HEK293 (cell line): ENCODE measurements around the gene LSM14B.

Experiments used
- CTCF ChIA-PET: fragments of 350-600 bp; formaldehyde crosslinking; extraction: SDS; loops from one replicate; lab custom pipeline; 2021; ENCODE audit warnings: antibody characterized with exemption; lab: Yijun Ruan, JAX
- POLR2A ChIA-PET: fragments of 300-600 bp; formaldehyde crosslinking; extraction: SDS; loops from one replicate; lab custom pipeline; 2020; ENCODE audit warnings: antibody characterized with exemption, inconsistent platforms; lab: Yijun Ruan, JAX
- H3K27ac ChIP-seq: fragments of 200-500 bp; sonication (Bioruptor generic); 2 replicates; pipeline ENCODE4 v1.5.1; 2014; ENCODE audit warnings: low read depth, low read length, control low read depth, inconsistent platforms; ENCODE audit errors: extremely low read depth
- H3K36me3 ChIP-seq, 2 experiments: fragments of 200-500 bp in 1 of 2; sonication (Bioruptor generic) in 1 of 2; 1 replicate in 1 of 2; 2 replicates in 1 of 2; pipeline ENCODE4 v1.5.1; 2014 to 2017; ENCODE audit warnings: inconsistent platforms in 2 of 2, low read length in 2 of 2; ENCODE audit not compliant: control insufficient read depth in 2 of 2, insufficient read depth in 1 of 2
- H3K4me1 ChIP-seq: fragments of 200-500 bp; sonication (Bioruptor generic); 2 replicates; pipeline ENCODE4 v1.5.1; 2014; ENCODE audit warnings: mild to moderate bottlenecking, low read length, inconsistent platforms; ENCODE audit not compliant: control insufficient read depth, insufficient read depth
- H3K4me3 ChIP-seq: 2 replicates; pipeline ENCODE4 v1.5.1; 2011; ENCODE audit warnings: low read depth, mild to moderate bottlenecking, control low read depth, low read length, moderate library complexity
- H3K9me3 ChIP-seq: fragments of 200-500 bp; sonication (Bioruptor generic); 2 replicates; pipeline ENCODE4 v1.5.1; 2014; ENCODE audit warnings: low read depth, low read length, inconsistent platforms; ENCODE audit not compliant: control insufficient read depth, insufficient read depth
- WT1 ChIP-seq: fragments of 450-650 bp; formaldehyde crosslinking; IDR thresholded peaks from 2 replicates; pipeline ENCODE4 v1.5.1; 2016; ENCODE audit warnings: missing biosample characterization, missing genetic modification characterization
- ZBTB48 ChIP-seq: fragments of 450-650 bp; formaldehyde crosslinking; IDR thresholded peaks from 2 replicates; pipeline ENCODE4 v1.5.1; 2016; ENCODE audit warnings: missing biosample characterization, missing genetic modification characterization
- ZBTB7A ChIP-seq: fragments of 450-650 bp; formaldehyde crosslinking; IDR thresholded peaks from 2 replicates; pipeline ENCODE4 v1.5.1; 2016; ENCODE audit warnings: low read depth, missing biosample characterization, missing genetic modification characterization
- ZNF16 ChIP-seq: fragments of 450-650 bp; formaldehyde crosslinking; IDR thresholded peaks from 2 replicates; pipeline ENCODE4 v1.5.1; 2016; ENCODE audit warnings: low read depth, missing biosample characterization, missing genetic modification characterization
- ZNF324 ChIP-seq: fragments of 450-650 bp; formaldehyde crosslinking; IDR thresholded peaks from 2 replicates; pipeline ENCODE4 v1.5.1; 2016; ENCODE audit warnings: missing biosample characterization, missing genetic modification characterization
- ZNF335 ChIP-seq: fragments of 450-650 bp; formaldehyde crosslinking; conservative IDR thresholded peaks from 2 replicates; pipeline ENCODE4 v1.5.1; 2016; ENCODE audit warnings: missing biosample characterization, missing genetic modification characterization
- ZNF354C ChIP-seq: fragments of 450-650 bp; formaldehyde crosslinking; IDR thresholded peaks from 2 replicates; pipeline ENCODE4 v1.5.1; 2016; ENCODE audit warnings: missing biosample characterization, missing genetic modification characterization, low read depth, borderline replicate concordance
- ZNF366 ChIP-seq: fragments of 450-650 bp; formaldehyde crosslinking; conservative IDR thresholded peaks from 2 replicates; pipeline ENCODE4 v1.5.1; 2016; ENCODE audit warnings: missing biosample characterization, missing genetic modification characterization
- ZNF394 ChIP-seq: fragments of 450-650 bp; formaldehyde crosslinking; IDR thresholded peaks from 2 replicates; pipeline ENCODE4 v1.5.1; 2016; ENCODE audit warnings: missing biosample characterization, missing genetic modification characterization, mild to moderate bottlenecking, moderate library complexity, borderline replicate concordance
- ZNF416 ChIP-seq: fragments of 450-650 bp; formaldehyde crosslinking; IDR thresholded peaks from 2 replicates; pipeline ENCODE4 v1.5.1; 2016; ENCODE audit warnings: missing biosample characterization, missing genetic modification characterization
- ZNF426 ChIP-seq: fragments of 450-650 bp; formaldehyde crosslinking; IDR thresholded peaks from 2 replicates; pipeline ENCODE4 v1.5.1; 2017; ENCODE audit warnings: missing biosample characterization, missing genetic modification characterization, mild to moderate bottlenecking, inconsistent platforms, moderate library complexity
- ZNF473 ChIP-seq: fragments of 450-650 bp; formaldehyde crosslinking; IDR thresholded peaks from 2 replicates; pipeline ENCODE4 v1.5.1; 2017; ENCODE audit warnings: missing biosample characterization, missing genetic modification characterization
- ZNF48 ChIP-seq: fragments of 450-650 bp; formaldehyde crosslinking; IDR thresholded peaks from 2 replicates; pipeline ENCODE4 v1.5.1; 2016; ENCODE audit warnings: missing biosample characterization, missing genetic modification characterization
- ZNF610 ChIP-seq: fragments of 450-650 bp; formaldehyde crosslinking; IDR thresholded peaks from 2 replicates; pipeline ENCODE4 v1.5.1; 2016; ENCODE audit warnings: missing biosample characterization, missing genetic modification characterization, borderline replicate concordance
- ZNF626 ChIP-seq: fragments of 450-650 bp; sonication (Bioruptor Pico); formaldehyde crosslinking; IDR thresholded peaks from 2 replicates; pipeline ENCODE4 v1.5.1; 2018; ENCODE audit warnings: missing biosample characterization, missing genetic modification characterization, inconsistent platforms
- ZNF664 ChIP-seq: fragments of 450-650 bp; formaldehyde crosslinking; IDR thresholded peaks from 2 replicates; pipeline ENCODE4 v1.5.1; 2016; ENCODE audit warnings: missing biosample characterization, missing genetic modification characterization
- ZNF843 ChIP-seq: fragments of 450-650 bp; formaldehyde crosslinking; IDR thresholded peaks from 2 replicates; pipeline ENCODE4 v1.5.1; 2016; ENCODE audit warnings: missing biosample characterization, missing genetic modification characterization
- TF ChIP-seq, protein P1 (sequence below): fragments of 450-650 bp; formaldehyde crosslinking; IDR thresholded peaks from 2 replicates; pipeline ENCODE4 v1.5.1; 2016; ENCODE audit warnings: missing biosample characterization, missing genetic modification characterization
- TF ChIP-seq, protein P2 (sequence below): fragments of 450-650 bp; formaldehyde crosslinking; IDR thresholded peaks from 2 replicates; pipeline ENCODE4 v1.5.1; 2016; ENCODE audit warnings: missing biosample characterization, missing genetic modification characterization
- TF ChIP-seq, protein P3 (sequence below): fragments of 450-650 bp; formaldehyde crosslinking; IDR thresholded peaks from 2 replicates; pipeline ENCODE4 v1.5.1; 2016; ENCODE audit warnings: missing biosample characterization, missing genetic modification characterization
- TF ChIP-seq, protein P4 (sequence below): fragments of 450-650 bp; formaldehyde crosslinking; IDR thresholded peaks from 2 replicates; pipeline ENCODE4 v1.5.0; 2017; ENCODE audit warnings: missing biosample characterization, missing genetic modification characterization, borderline replicate concordance
- TF ChIP-seq, protein P5 (sequence below): fragments of 450-650 bp; formaldehyde crosslinking; IDR thresholded peaks from 2 replicates; pipeline ENCODE4 v1.5.1; 2017; ENCODE audit warnings: missing biosample characterization, missing genetic modification characterization
- TF ChIP-seq, protein P6 (sequence below): fragments of 450-650 bp; formaldehyde crosslinking; IDR thresholded peaks from 2 replicates; pipeline ENCODE4 v1.5.1; 2016; ENCODE audit warnings: missing biosample characterization, missing genetic modification characterization
- TF ChIP-seq, protein P7 (sequence below): fragments of 450-650 bp; formaldehyde crosslinking; IDR thresholded peaks from 2 replicates; pipeline ENCODE4; 2016; ENCODE audit warnings: missing biosample characterization, missing genetic modification characterization

Gene LSM14B

DNA sequence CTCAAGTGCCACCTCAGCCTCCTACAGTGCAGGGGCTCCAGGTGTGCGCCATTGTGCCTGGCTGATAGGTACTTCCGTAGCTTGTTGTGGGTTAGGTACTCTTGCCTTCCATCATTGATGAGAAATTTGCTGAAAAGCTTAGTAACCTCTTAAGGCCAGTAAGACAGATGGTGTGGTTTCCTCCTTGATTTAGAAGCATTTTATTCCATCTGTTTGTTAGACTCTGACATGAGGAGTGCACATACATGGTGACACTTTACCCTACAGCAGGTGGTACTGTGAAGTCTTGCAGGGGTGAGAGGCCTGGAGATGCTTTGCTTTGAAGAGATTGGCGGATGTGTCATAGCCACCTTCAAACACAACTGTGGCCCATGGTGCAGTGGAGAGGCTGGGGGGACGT lies 45.8 kb downstream of the LSM14B start:
- H3K36me3 ChIP-seq, result peaks cover 0 to 58% of the 10 kb centered on the region in 2 experiments; a peak in 2 of 3 replicates
- ChIA-PET POLR2A (interaction anchor here (1.1 kb wide), 1 partner anchor 42 kb away, joined by 3 read pairs; no protein-coding TSS in a partner anchor), CTCF (no interaction called here)
- H3K4me3 ChIP-seq, result no peak overlapping the region
- no peak overlapping the region for H3K27ac ChIP-seq
- no peaks in the 10 kb centered on the region for H3K9me3 ChIP-seq
- H3K4me1 ChIP-seq, result no peaks in the 10 kb centered on the region
- TF ChIP-seq, protein P1, sequence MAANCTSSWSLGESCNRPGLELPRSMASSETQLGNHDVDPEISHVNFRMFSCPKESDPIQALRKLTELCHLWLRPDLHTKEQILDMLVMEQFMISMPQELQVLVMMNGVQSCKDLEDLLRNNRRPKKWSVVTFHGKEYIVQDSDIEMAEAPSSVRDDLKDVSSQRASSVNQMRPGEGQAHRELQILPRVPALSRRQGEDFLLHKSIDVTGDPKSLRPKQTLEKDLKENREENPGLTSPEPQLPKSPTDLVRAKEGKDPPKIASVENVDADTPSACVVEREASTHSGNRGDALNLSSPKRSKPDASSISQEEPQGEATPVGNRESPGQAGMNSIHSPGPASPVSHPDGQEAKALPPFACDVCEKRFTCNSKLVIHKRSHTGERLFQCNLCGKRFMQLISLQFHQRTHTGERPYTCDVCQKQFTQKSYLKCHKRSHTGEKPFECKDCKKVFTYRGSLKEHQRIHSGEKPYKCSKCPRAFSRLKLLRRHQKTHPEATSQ (tag by site-specific recombination), result no peak
- TF ChIP-seq ZNF394 (tag by site-specific recombination) (no peak), ZNF664 (tag by site-specific recombination) (no peak), ZBTB48 (tag by site-specific recombination) (no peak), ZNF426 (tag by site-specific recombination) (no peak), ZBTB7A (no peak), ZNF16 (tag by site-specific recombination) (no peak), ZNF335 (tag by site-specific recombination) (no peak), ZNF843 (no peak), ZNF610 (tag by site-specific recombination) (no peak), ZNF48 (no peak), ZNF416 (tag by site-specific recombination) (no peak)
- TF ChIP-seq, protein P2, sequence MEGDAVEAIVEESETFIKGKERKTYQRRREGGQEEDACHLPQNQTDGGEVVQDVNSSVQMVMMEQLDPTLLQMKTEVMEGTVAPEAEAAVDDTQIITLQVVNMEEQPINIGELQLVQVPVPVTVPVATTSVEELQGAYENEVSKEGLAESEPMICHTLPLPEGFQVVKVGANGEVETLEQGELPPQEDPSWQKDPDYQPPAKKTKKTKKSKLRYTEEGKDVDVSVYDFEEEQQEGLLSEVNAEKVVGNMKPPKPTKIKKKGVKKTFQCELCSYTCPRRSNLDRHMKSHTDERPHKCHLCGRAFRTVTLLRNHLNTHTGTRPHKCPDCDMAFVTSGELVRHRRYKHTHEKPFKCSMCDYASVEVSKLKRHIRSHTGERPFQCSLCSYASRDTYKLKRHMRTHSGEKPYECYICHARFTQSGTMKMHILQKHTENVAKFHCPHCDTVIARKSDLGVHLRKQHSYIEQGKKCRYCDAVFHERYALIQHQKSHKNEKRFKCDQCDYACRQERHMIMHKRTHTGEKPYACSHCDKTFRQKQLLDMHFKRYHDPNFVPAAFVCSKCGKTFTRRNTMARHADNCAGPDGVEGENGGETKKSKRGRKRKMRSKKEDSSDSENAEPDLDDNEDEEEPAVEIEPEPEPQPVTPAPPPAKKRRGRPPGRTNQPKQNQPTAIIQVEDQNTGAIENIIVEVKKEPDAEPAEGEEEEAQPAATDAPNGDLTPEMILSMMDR (tag by site-specific recombination), result no peak
- TF ChIP-seq, protein P3, sequence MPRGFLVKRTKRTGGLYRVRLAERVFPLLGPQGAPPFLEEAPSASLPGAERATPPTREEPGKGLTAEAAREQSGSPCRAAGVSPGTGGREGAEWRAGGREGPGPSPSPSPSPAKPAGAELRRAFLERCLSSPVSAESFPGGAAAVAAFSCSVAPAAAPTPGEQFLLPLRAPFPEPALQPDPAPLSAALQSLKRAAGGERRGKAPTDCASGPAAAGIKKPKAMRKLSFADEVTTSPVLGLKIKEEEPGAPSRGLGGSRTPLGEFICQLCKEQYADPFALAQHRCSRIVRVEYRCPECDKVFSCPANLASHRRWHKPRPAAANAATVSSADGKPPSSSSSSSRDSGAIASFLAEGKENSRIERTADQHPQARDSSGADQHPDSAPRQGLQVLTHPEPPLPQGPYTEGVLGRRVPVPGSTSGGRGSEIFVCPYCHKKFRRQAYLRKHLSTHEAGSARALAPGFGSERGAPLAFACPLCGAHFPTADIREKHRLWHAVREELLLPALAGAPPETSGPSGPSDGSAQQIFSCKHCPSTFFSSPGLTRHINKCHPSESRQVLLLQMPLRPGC (tag by site-specific recombination), result no peak
- TF ChIP-seq, protein P4, sequence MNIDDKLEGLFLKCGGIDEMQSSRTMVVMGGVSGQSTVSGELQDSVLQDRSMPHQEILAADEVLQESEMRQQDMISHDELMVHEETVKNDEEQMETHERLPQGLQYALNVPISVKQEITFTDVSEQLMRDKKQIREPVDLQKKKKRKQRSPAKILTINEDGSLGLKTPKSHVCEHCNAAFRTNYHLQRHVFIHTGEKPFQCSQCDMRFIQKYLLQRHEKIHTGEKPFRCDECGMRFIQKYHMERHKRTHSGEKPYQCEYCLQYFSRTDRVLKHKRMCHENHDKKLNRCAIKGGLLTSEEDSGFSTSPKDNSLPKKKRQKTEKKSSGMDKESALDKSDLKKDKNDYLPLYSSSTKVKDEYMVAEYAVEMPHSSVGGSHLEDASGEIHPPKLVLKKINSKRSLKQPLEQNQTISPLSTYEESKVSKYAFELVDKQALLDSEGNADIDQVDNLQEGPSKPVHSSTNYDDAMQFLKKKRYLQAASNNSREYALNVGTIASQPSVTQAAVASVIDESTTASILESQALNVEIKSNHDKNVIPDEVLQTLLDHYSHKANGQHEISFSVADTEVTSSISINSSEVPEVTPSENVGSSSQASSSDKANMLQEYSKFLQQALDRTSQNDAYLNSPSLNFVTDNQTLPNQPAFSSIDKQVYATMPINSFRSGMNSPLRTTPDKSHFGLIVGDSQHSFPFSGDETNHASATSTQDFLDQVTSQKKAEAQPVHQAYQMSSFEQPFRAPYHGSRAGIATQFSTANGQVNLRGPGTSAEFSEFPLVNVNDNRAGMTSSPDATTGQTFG (tag by site-specific recombination), result no peak
- TF ChIP-seq, protein P5, sequence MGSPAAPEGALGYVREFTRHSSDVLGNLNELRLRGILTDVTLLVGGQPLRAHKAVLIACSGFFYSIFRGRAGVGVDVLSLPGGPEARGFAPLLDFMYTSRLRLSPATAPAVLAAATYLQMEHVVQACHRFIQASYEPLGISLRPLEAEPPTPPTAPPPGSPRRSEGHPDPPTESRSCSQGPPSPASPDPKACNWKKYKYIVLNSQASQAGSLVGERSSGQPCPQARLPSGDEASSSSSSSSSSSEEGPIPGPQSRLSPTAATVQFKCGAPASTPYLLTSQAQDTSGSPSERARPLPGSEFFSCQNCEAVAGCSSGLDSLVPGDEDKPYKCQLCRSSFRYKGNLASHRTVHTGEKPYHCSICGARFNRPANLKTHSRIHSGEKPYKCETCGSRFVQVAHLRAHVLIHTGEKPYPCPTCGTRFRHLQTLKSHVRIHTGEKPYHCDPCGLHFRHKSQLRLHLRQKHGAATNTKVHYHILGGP (tag by site-specific recombination), result no peak

DNA sequence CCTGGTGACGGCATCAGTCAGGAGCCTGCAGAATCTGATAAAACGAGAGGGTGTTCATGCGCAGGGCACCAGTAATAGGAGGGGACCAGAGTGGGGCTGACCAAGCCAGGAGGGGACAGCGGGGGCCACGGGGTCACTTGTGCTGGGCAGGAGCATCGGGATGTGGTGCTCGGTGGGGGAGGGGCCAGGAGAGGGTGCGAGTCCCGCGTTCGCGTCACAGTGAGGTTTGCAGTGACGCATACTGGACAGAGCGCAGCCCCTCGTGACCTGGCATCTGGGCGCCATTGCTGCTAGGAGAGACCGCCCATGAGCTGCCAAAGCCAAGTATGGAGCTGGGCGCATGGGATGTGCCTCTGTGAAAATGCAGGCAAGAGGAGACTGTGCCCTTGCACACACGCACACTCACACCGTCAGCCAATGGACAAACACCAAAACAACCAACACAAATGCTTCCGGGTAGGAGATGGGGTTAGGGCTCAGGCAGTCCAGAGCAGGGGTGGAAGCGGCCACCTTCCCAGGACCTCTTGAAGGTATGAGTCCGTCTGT lies 46.7 kb downstream of the LSM14B start:
- POLR2A ChIA-PET, result no interaction called here
- Histone ChIP-seq H3K9me3 (no peaks in the 10 kb centered on the region), H3K27ac (no peak overlapping the region), H3K36me3 (peaks cover 0 to 51% of the 10 kb centered on the region in 2 experiments; a peak in 2 of 3 replicates), H3K4me1 (no peaks in the 10 kb centered on the region), H3K4me3 (no peak overlapping the region)
- CTCF ChIA-PET, result no interaction called here
- TF ChIP-seq, protein P6, sequence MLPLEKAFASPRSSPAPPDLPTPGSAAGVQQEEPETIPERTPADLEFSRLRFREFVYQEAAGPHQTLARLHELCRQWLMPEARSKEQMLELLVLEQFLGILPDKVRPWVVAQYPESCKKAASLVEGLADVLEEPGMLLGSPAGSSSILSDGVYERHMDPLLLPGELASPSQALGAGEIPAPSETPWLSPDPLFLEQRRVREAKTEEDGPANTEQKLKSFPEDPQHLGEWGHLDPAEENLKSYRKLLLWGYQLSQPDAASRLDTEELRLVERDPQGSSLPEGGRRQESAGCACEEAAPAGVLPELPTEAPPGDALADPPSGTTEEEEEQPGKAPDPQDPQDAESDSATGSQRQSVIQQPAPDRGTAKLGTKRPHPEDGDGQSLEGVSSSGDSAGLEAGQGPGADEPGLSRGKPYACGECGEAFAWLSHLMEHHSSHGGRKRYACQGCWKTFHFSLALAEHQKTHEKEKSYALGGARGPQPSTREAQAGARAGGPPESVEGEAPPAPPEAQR (tag by site-specific recombination), result no peak
- TF ChIP-seq ZNF843 (no peak), ZNF473 (no peak), ZNF324 (tag by site-specific recombination) (no peak), ZNF366 (no peak), ZNF626 (tag by site-specific recombination) (no peak), WT1 (tag by site-specific recombination) (no peak), ZNF354C (tag by site-specific recombination) (no peak)
- TF ChIP-seq, protein P7, sequence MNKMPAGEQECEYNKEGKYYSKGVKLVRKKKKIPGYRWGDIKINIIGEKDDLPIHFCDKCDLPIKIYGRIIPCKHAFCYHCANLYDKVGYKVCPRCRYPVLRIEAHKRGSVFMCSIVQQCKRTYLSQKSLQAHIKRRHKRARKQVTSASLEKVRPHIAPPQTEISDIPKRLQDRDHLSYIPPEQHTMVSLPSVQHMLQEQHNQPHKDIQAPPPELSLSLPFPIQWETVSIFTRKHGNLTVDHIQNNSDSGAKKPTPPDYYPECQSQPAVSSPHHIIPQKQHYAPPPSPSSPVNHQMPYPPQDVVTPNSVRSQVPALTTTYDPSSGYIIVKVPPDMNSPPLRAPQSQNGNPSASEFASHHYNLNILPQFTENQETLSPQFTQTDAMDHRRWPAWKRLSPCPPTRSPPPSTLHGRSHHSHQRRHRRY, result no peak
